MM.1S (cell line): ENCODE results near the gene OR51B6.

Source experiments
- DNase-seq: peaks from one replicate; pipeline ENCODE4 v3.0.0-alpha.2; 2015
- H2AFZ ChIP-seq: fragments of 300-600 bp; sonication (generic); 2 replicates; pipeline ENCODE4 v1.6.0; 2016; ENCODE audit warnings: antibody characterized with exemption, low read length
- H3F3A ChIP-seq: fragments of 300-600 bp; sonication (generic); 2 replicates; pipeline ENCODE4 v1.6.1; 2016; ENCODE audit warnings: mild to moderate bottlenecking, antibody characterized with exemption, low read length, moderate library complexity, mixed read lengths; ENCODE audit not compliant: insufficient read depth
- H3K27ac ChIP-seq: fragments of 300-600 bp; sonication (generic); 2 replicates; pipeline ENCODE4 v1.5.1; 2016; ENCODE audit warnings: mild to moderate bottlenecking, low read length
- H3K27me3 ChIP-seq: fragments of 300-600 bp; sonication (generic); replicated peaks from 2 replicates; pipeline ENCODE4 v1.6.0; 2016; ENCODE audit warnings: low read length; ENCODE audit not compliant: insufficient read depth
- H3K36me3 ChIP-seq: fragments of 300-600 bp; sonication (generic); replicated peaks from 2 replicates; pipeline ENCODE4 v1.6.1; 2016; ENCODE audit warnings: mild to moderate bottlenecking, low read length, mixed read lengths; ENCODE audit not compliant: insufficient read depth
- H3K4me1 ChIP-seq: fragments of 300-600 bp; sonication (generic); 2 replicates; pipeline ENCODE4 v1.6.1; 2016; ENCODE audit warnings: low read length, mixed read lengths
- H3K4me2 ChIP-seq: fragments of 300-600 bp; sonication (generic); 2 replicates; pipeline ENCODE4 v1.6.0; 2016; ENCODE audit warnings: low read depth, low read length
- H3K4me3 ChIP-seq: fragments of 300-600 bp; sonication (generic); 2 replicates; pipeline ENCODE4 v1.5.1; 2016; ENCODE audit warnings: low read length, mixed read lengths
- H3K79me2 ChIP-seq: fragments of 300-600 bp; sonication (generic); 2 replicates; pipeline ENCODE4 v1.6.1; 2016; ENCODE audit warnings: mixed run types, low read length, mixed read lengths
- H3K9ac ChIP-seq: fragments of 300-600 bp; sonication (generic); 2 replicates; pipeline ENCODE4 v1.6.1; 2016; ENCODE audit warnings: low read length, mixed read lengths
- H3K9me2 ChIP-seq: fragments of 300-600 bp; sonication (generic); replicated peaks from 2 replicates; pipeline ENCODE4 v1.6.1; 2016; ENCODE audit warnings: mild to moderate bottlenecking, low read length, mixed read lengths; ENCODE audit not compliant: insufficient read depth
- H3K9me3 ChIP-seq: fragments of 300-600 bp; sonication (generic); replicated peaks from 2 replicates; pipeline ENCODE4 v1.6.1; 2016; ENCODE audit warnings: mild to moderate bottlenecking, low read length, mixed read lengths; ENCODE audit not compliant: insufficient read depth
- H4K20me1 ChIP-seq: fragments of 300-600 bp; sonication (generic); 2 replicates; pipeline ENCODE4 v1.6.1; 2016; ENCODE audit warnings: mild to moderate bottlenecking, low read length, moderate library complexity, mixed read lengths; ENCODE audit not compliant: insufficient read depth
- EZH2 ChIP-seq: fragments of 300-600 bp; sonication (generic); optimal IDR thresholded peaks from 2 replicates; pipeline ENCODE3; 2017; ENCODE audit warnings: low read depth, mild to moderate bottlenecking, antibody characterized with exemption, low read length, mixed read lengths
- EZH2phosphoT487 ChIP-seq: fragments of 300-600 bp; sonication (generic); IDR thresholded peaks from 2 replicates; pipeline ENCODE4 v1.6.1; 2018; ENCODE audit warnings: antibody characterized with exemption, low read length
- TF ChIP-seq, protein P1 (sequence below): fragments of 300-600 bp; sonication (generic); IDR thresholded peaks from 2 replicates; pipeline ENCODE4 v1.5.1; 2016; ENCODE audit warnings: antibody characterized with exemption, low read length, mixed read lengths

The OR51B6 gene, protein sequence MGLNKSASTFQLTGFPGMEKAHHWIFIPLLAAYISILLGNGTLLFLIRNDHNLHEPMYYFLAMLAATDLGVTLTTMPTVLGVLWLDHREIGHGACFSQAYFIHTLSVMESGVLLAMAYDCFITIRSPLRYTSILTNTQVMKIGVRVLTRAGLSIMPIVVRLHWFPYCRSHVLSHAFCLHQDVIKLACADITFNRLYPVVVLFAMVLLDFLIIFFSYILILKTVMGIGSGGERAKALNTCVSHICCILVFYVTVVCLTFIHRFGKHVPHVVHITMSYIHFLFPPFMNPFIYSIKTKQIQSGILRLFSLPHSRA

DNA sequence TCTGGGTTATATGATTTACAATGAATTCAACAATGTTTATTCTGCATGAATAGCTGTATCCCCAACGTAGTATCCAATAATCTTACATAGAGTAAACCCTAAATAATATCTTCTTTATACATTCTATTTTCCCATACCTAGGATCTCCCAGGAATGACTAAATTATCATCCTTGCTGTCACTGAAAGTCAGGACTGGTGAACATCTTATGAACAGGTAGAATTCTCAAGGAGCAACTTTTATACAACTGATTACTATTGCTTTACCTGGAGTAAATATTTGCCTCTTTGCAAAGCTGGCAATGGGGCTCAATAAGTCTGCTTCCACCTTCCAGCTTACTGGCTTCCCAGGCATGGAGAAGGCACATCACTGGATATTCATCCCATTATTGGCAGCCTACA is at the start of gene OR51B6:
TSS of gene OR51B6 (plus strand) at position 301 of the 400 bp plus-strand sequence. CDS start at position 301, 0 bp downstream.
- H3K9me2 ChIP-seq: no peaks in the 10 kb centered on the region
- H2AFZ ChIP-seq: no peak within 1 kb of the TSS
- TF ChIP-seq, protein P1, sequence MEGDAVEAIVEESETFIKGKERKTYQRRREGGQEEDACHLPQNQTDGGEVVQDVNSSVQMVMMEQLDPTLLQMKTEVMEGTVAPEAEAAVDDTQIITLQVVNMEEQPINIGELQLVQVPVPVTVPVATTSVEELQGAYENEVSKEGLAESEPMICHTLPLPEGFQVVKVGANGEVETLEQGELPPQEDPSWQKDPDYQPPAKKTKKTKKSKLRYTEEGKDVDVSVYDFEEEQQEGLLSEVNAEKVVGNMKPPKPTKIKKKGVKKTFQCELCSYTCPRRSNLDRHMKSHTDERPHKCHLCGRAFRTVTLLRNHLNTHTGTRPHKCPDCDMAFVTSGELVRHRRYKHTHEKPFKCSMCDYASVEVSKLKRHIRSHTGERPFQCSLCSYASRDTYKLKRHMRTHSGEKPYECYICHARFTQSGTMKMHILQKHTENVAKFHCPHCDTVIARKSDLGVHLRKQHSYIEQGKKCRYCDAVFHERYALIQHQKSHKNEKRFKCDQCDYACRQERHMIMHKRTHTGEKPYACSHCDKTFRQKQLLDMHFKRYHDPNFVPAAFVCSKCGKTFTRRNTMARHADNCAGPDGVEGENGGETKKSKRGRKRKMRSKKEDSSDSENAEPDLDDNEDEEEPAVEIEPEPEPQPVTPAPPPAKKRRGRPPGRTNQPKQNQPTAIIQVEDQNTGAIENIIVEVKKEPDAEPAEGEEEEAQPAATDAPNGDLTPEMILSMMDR: no peak
- TF ChIP-seq EZH2: no peak
- TF ChIP-seq EZH2phosphoT487: no peak
- no peak for DNase-seq
- H4K20me1 ChIP-seq: no peaks in the 10 kb centered on the region
- no peak within 1 kb of the TSS for H3K27ac ChIP-seq
- H3K9ac ChIP-seq: no peak within 1 kb of the TSS
- H3K4me1 ChIP-seq: no peaks in the 10 kb centered on the region
- no peaks in the 10 kb centered on the region for H3K27me3 ChIP-seq
- H3K9me3 ChIP-seq: no peaks in the 10 kb centered on the region
- no peaks in the 10 kb centered on the region for H3K79me2 ChIP-seq
- no peak within 1 kb of the TSS for H3K4me2 ChIP-seq
- H3K4me3 ChIP-seq: no peak within 1 kb of the TSS
- no peaks in the 10 kb centered on the region for H3F3A ChIP-seq
- H3K36me3 ChIP-seq: no peaks in the 10 kb centered on the region

DNA sequence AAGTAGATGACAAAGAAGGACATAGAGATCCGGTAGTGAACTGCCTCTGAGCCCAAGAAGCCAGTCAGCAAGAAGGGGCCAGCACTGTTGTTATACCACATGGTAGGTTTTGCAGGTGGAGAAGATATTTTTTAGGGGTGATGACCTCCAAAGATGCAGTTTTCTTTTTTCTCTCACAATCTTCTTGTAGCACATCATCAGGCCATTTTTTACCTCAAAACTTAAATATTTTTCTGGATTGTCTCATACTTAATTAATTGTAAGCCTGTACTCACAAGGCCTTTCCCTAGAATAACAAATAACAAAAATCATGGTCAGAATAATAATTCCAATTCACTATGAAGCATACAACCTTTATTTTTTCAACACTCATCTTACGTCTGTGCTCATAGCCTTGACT is 49.5 kb upstream of the OR51B6 start, which contains the start of gene OR51B4:
TSS of gene OR51B4 (minus strand) at position 101 of the 400 bp plus-strand sequence. CDS start at position 101, 0 bp downstream.
- Histone ChIP-seq H3K79me2 (no peaks in the 10 kb centered on the region), H3K27me3 (no peaks in the 10 kb centered on the region), H3F3A (no peaks in the 10 kb centered on the region), H3K9ac (no peak within 1 kb of the TSS), H3K9me3 (no peaks in the 10 kb centered on the region), H3K4me1 (no peaks in the 10 kb centered on the region), H3K27ac (no peak within 1 kb of the TSS), H3K4me2 (no peak within 1 kb of the TSS), H3K9me2 (no peaks in the 10 kb centered on the region), H3K4me3 (no peak within 1 kb of the TSS), H3K36me3 (no peaks in the 10 kb centered on the region), H4K20me1 (no peaks in the 10 kb centered on the region), H2AFZ (no peak within 1 kb of the TSS)
- TF ChIP-seq, protein P1: no peak
- no peak for TF ChIP-seq EZH2
- no peak for TF ChIP-seq EZH2phosphoT487
- no peak for DNase-seq

DNA sequence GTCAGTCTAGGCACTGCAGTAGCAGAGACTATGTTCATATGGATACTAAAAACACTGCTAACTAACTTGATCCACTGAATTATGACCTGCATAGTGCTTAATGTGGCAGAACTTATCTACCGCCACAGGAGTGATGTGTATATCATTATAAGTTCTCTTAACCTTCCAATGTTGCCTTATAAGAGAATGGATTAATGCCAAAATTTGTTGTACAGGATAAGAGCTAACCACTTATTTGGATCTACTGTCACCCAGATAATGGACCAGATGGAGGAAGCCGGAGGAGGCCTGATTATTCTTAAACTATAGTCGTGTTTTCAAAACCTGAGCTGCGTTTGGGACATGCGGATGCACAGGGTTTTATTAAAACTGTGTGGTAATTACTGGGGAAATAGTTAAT is 47.7 kb upstream of the OR51B6 start:
- no peaks in the 10 kb centered on the region for H3K27me3 ChIP-seq
- H3K9me3 ChIP-seq: no peaks in the 10 kb centered on the region
- H3K9ac ChIP-seq: no peak overlapping the region
- no peak for DNase-seq
- no peaks in the 10 kb centered on the region for H3F3A ChIP-seq
- H3K4me3 ChIP-seq: no peak overlapping the region
- H4K20me1 ChIP-seq: no peaks in the 10 kb centered on the region
- no peak overlapping the region for H3K27ac ChIP-seq
- H3K4me2 ChIP-seq: no peak overlapping the region
- no peaks in the 10 kb centered on the region for H3K79me2 ChIP-seq
- H3K36me3 ChIP-seq: no peaks in the 10 kb centered on the region
- no peaks in the 10 kb centered on the region for H3K4me1 ChIP-seq
- TF ChIP-seq EZH2 (no peak), EZH2phosphoT487 (no peak)
- TF ChIP-seq, protein P1: no peak
- no peak overlapping the region for H2AFZ ChIP-seq
- H3K9me2 ChIP-seq: no peaks in the 10 kb centered on the region
